Adrenal gland (tissue), 5 donors: Measurements from ENCODE around the gene CEP89.
"Not testable (repeated sequence)": the region's sequence is repeated elsewhere in the genome, so short reads cannot be mapped to it uniquely, and the experiment has no call there.

Experiments
- POLR2A ChIP-seq, 2 donors: fragments of 450-650 bp; IDR thresholded peaks; one replicate each; pipeline ENCODE4 v1.6.1; 2017; ENCODE audit warnings: antibody characterized with exemption in 2 of 2, mild to moderate bottlenecking in 2 of 2, moderate library complexity in 1 of 2
- TF ChIP-seq, protein P1 (sequence below), 6 experiments: fragments of 450-650 bp in 4 of 6; fragments of 200-600 bp in 2 of 6; sonication (generic) in 1 of 6; IDR thresholded peaks; 1 replicate in 5 of 6; 2 replicates in 1 of 6; pipeline versions ENCODE4 v1.5.1 to v1.8.0; 2016 to 2021; ENCODE audit warnings: antibody characterized with exemption in 6 of 6, mild to moderate bottlenecking in 2 of 6, moderate library complexity in 1 of 6
- donor health status: DM: no; HTN: no; CAD: no.

GRCh38 chr19:33002126-33002865, 30.5 kb upstream of the CEP89 start:
- TF ChIP-seq, protein P1, sequence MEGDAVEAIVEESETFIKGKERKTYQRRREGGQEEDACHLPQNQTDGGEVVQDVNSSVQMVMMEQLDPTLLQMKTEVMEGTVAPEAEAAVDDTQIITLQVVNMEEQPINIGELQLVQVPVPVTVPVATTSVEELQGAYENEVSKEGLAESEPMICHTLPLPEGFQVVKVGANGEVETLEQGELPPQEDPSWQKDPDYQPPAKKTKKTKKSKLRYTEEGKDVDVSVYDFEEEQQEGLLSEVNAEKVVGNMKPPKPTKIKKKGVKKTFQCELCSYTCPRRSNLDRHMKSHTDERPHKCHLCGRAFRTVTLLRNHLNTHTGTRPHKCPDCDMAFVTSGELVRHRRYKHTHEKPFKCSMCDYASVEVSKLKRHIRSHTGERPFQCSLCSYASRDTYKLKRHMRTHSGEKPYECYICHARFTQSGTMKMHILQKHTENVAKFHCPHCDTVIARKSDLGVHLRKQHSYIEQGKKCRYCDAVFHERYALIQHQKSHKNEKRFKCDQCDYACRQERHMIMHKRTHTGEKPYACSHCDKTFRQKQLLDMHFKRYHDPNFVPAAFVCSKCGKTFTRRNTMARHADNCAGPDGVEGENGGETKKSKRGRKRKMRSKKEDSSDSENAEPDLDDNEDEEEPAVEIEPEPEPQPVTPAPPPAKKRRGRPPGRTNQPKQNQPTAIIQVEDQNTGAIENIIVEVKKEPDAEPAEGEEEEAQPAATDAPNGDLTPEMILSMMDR (IDR thresholded peaks at IDR 0.05) = not testable (repeated sequence)
- TF ChIP-seq POLR2A (IDR thresholded peaks at IDR 0.05) = not testable (repeated sequence)
